Subcutaneous adipose tissue (tissue), 4 donors: ENCODE measurements around the gene MT1F. TPM values are rescaled to one million over a fixed set of nuclear protein-coding genes. Genes with fewer than 3 reads are reported as not detected.

ENCODE experiments used
- CTCF ChIP-seq: fragments of 450-650 bp; IDR thresholded peaks from one replicate; pipeline ENCODE4 v1.5.1; 2016; ENCODE audit warnings: low read depth, mild to moderate bottlenecking, control low read depth, antibody characterized with exemption, moderate library complexity
- total RNA-seq, 4 donors: library from RNA; depleted of rRNA; stranded (reverse); fragments of >200 nt; gene quantifications; one replicate each; pipeline ENCODE4 v1.1.0, GENCODE V29; 2016

The MT1F gene
- total RNA-seq, 4 donors from 2014 or later: 9.2 to 55.1 (median 11.8) TPM

DNA sequence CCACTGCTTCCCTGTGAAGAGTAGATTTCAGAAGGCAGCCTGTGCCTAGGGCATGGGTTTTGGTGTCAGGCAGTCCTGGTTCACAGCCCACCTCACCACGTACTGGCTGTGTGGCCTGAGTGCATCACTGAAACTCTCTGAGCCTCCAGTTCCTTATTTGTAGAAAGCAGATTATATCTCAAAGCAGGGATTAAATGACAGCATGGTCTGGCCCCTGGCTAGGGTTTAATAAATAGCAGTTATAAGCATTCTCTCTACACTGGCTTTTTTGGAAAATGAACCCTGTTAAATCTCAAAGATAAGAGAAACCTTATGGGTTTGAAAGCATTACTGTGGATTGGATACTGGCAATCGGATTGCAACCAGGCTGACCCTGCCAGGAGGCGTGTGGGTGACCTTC, 28.2 kb upstream of the MT1F start:
- no peak for TF ChIP-seq CTCF

- no peak for TF ChIP-seq CTCF
Observed at GRCh38 chr16:56630134-56630533, 27.6 kb upstream of the MT1F start.

DNA sequence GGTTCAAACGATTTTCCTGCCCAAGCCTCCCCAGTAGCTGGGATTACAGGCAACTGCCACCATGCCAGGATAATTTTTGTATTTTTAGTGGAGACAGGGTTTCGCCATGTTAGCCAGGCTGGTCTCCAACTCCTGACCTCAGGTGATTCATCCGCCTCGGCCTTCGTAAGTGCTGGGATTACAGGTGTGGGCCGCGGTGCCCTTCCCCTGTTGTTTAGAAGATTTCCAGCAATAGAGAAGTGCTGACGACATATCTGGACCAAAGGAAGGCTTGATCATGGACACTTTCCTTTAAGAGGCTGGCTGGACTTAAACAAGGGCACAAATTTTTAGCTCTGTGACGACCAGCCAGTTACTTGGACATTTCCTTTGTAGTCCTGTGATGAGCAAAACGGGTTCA, 26.6 kb upstream of the MT1F start:
- TF ChIP-seq CTCF: no peak

- no peak for TF ChIP-seq CTCF
Observed at GRCh38 chr16:56631832-56632155, 26.0 kb upstream of the MT1F start.

DNA sequence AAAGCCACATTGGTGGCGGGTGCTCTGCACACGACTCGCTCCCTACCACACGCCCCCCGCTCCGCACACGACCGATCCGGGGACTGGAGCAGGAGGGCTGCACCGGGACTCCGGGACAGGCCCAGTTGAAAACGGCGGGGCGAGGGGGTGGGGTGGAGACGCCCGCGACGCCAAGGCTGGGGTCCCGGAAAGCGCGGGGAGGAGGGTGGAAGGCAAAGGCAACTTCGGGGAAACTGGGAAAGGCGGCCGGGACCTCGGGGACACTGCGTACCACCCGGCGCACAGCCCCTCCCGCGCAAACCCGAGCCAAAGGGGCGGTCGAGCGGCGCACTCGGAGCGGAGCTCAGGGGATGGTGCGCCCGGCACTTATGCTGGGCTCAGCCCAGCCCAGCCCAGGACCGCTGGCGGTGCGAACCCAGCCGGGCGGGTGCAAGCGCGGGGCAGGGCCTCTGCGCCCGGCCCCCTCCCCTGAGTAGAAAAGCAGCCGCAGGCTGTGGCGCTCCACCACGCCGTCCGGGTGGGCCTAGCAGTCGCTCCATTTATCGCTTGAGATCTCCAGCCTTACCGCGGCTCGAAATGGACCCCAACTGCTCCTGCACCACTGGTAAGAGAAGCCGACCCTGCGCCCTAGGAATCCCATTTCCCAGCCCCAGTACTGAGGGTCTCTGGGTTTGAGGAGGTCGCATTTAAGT, 25.5 kb upstream of the MT1F start, which contains the start of gene MT1M:
TSS of gene MT1M (plus strand) at position 504 of the 692 bp plus-strand sequence. CDS start at position 577, 73 bp downstream.
- no peak for TF ChIP-seq CTCF

DNA sequence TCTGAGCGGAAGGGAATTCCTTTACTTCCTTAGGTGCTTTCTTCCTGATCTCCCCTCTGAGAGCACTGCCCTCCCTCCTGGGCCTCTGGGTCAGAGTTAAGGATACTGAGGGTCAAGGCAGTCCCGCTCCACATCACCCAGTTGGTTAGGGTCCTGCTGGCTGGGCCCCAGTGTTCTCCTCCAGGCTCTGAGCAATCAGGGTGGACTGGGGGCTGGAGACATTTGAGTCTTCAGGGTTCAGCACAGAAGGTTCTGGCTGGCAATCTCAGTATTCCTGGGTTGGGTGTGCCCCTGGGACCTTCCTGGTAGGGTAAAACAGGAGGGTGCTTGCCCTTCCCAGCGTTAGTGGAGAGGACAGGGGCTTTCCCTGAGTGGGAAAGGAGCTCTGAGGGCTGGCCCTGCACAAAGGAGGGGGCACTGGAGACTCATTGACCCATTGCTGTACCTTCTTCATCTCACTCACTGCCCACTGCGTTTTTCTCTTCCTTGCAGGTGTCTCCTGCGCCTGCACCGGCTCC, 24.9 kb upstream of the MT1F start:
- TF ChIP-seq CTCF: no peak

DNA sequence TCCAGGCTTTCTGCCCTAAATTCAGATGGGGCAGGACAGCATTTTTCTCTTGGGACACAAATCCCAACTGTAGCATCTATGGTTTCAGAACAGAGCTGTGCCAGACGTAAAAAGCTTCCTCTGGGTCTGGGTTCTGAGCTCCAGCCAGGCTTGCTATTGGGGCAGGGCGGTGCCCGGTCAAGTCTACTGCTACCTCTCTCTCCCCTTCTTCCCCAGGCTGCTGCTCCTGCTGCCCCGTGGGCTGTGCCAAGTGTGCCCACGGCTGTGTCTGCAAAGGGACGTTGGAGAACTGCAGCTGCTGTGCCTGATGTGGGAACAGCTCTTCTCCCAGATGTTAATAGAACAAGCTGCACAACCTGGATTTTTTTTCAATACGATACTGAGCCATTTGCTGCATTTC, 24.2 kb upstream of the MT1F start:
- no peak for TF ChIP-seq CTCF
